B cell (primary cell): ENCODE results near the gene DNAAF3. TPM values are rescaled to one million over a fixed set of nuclear protein-coding genes. Genes with fewer than 3 reads are reported as not detected.

Source experiments
- ATAC-seq: fragments of 200-7000 bp; cut with Tn5 transposase; one replicate; pipeline ENCODE4 v1.10.0; 2021; ENCODE audit warnings: low read depth, mild to moderate bottlenecking, moderate number of reproducible peaks, moderate library complexity
- CTCF ChIA-PET: fragments of 350-600 bp; sonication (Branson Sonifier 250); formaldehyde crosslinking; loops from one replicate; lab custom pipeline; 2021; ENCODE audit warnings: antibody characterized with exemption, inconsistent platforms; lab: Charles Lee
- POLR2A ChIA-PET: fragments of 350-600 bp; sonication (Branson Sonifier 250); formaldehyde crosslinking; loops from one replicate; lab custom pipeline; 2021; ENCODE audit warnings: antibody characterized with exemption; lab: Charles Lee
- DNase-seq: peaks from one replicate; pipeline ENCODE4 v3.0.0; 2013
- H2AFZ ChIP-seq: 2 replicates; pipeline ENCODE4 v1.6.1; 2012; ENCODE audit warnings: mild to moderate bottlenecking, low read depth, low read length; ENCODE audit not compliant: insufficient read depth, poor library complexity, severe bottlenecking
- H3K27ac ChIP-seq, 2 donors: 1 replicate in 1 of 2; 2 replicates in 1 of 2; pipeline ENCODE4 v1.5.1; 2012 to 2013; ENCODE audit warnings: low read length in 2 of 2, mild to moderate bottlenecking in 2 of 2, moderate library complexity in 1 of 2
- H3K27me3 ChIP-seq, 4 experiments: fragments of 200-600 bp in 1 of 4; sonication (generic) in 1 of 4; replicated peaks in 1 of 4; 1 replicate in 2 of 4; 2 replicates in 2 of 4; pipeline versions ENCODE4 v1.6.1 to v1.7.0; 2013 to 2016; ENCODE audit warnings: low read length in 3 of 4, mild to moderate bottlenecking in 2 of 4, mixed read lengths in 1 of 4, moderate library complexity in 1 of 4; ENCODE audit not compliant: insufficient read depth in 4 of 4, control insufficient read depth in 3 of 4; ENCODE audit errors: control extremely low read depth in 1 of 4
- H3K36me3 ChIP-seq, 2 experiments: replicated peaks in 1 of 2; 1 replicate in 1 of 2; 2 replicates in 1 of 2; pipeline versions ENCODE4 v1.6.1 to v1.7.1; 2013; ENCODE audit warnings: low read length in 1 of 2; ENCODE audit not compliant: insufficient read depth in 2 of 2, control insufficient read depth in 1 of 2; ENCODE audit errors: control extremely low read depth in 1 of 2, extremely low read depth in 1 of 2
- H3K4me1 ChIP-seq, 2 donors: fragments of 200-600 bp in 1 of 2; sonication (generic) in 1 of 2; 1 replicate in 1 of 2; 2 replicates in 1 of 2; pipeline versions ENCODE4 v1.5.1 to v1.6.1; 2013 to 2017; ENCODE audit warnings: low read length in 2 of 2; ENCODE audit not compliant: control insufficient read depth in 2 of 2, insufficient read depth in 2 of 2
- H3K4me2 ChIP-seq: replicated peaks from 2 replicates; pipeline ENCODE3; 2012; ENCODE audit warnings: mild to moderate bottlenecking, low read depth, low read length; ENCODE audit not compliant: poor library complexity, severe bottlenecking
- H3K4me3 ChIP-seq, 5 experiments: fragments of 200-600 bp in 1 of 5; sonication (generic) in 1 of 5; 1 replicate in 3 of 5; 2 replicates in 2 of 5; pipeline versions ENCODE4 v1.5.1 to v1.7.0; 2011 to 2016; ENCODE audit warnings: low read length in 4 of 5, mild to moderate bottlenecking in 4 of 5, low read depth in 2 of 5, control low read depth in 1 of 5, moderate library complexity in 1 of 5; ENCODE audit not compliant: insufficient read depth in 1 of 5; ENCODE audit errors: control extremely low read depth in 1 of 5, extremely low read depth in 1 of 5
- H3K79me2 ChIP-seq: fragments of 200-600 bp; sonication (generic); one replicate; pipeline ENCODE4 v1.6.0; 2016; ENCODE audit warnings: low read length; ENCODE audit not compliant: control insufficient read depth, insufficient read depth
- H3K9ac ChIP-seq: fragments of 200-600 bp; sonication (generic); 2 replicates; pipeline ENCODE4 v1.6.1; 2017; ENCODE audit warnings: mild to moderate bottlenecking, low read length, moderate library complexity
- H3K9me3 ChIP-seq, 3 donors: one replicate each; pipeline versions ENCODE4 v1.6.1 to v1.7.1; 2013; ENCODE audit warnings: low read length in 2 of 3; ENCODE audit not compliant: control insufficient read depth in 2 of 3, insufficient read depth in 1 of 3; ENCODE audit errors: control extremely low read depth in 1 of 3
- H4K20me1 ChIP-seq: 2 replicates; pipeline ENCODE4 v1.6.0; 2012; ENCODE audit warnings: mild to moderate bottlenecking, low read length; ENCODE audit not compliant: insufficient read depth, control insufficient read depth, poor library complexity, severe bottlenecking
- H3K27ac Mint-ChIP-seq: one replicate; pipeline ENCODE4 v1.8.0; 2021; ENCODE audit warnings: mixed read lengths
- H3K27me3 Mint-ChIP-seq: one replicate; pipeline ENCODE4 v1.8.0; 2021; ENCODE audit warnings: mixed read lengths
- H3K4me1 Mint-ChIP-seq: one replicate; pipeline ENCODE4 v1.8.0; 2021; ENCODE audit warnings: mixed read lengths
- H3K4me3 Mint-ChIP-seq: one replicate; pipeline ENCODE4 v1.8.0; 2021; ENCODE audit warnings: mixed read lengths
- H3K9me3 Mint-ChIP-seq: one replicate; pipeline ENCODE4 v1.8.0; 2022; ENCODE audit warnings: mixed read lengths; ENCODE audit not compliant: insufficient read depth
- EZH2 ChIP-seq: IDR thresholded peaks from 2 replicates; pipeline ENCODE4 v1.6.1; 2012; ENCODE audit warnings: borderline replicate concordance, low read depth, mild to moderate bottlenecking, moderate library complexity, low read length; ENCODE audit not compliant: insufficient read depth, poor library complexity, severe bottlenecking
- WGBS: methylation state at CpG from one replicate; pipeline ENCODE4 v1.1.5; 2013; ENCODE audit warnings: missing lambda C conversion rate; ENCODE audit not compliant: insufficient coverage; 5-methylcytosine and 5-hydroxymethylcytosine counted together
- intact Hi-C: fragments of 100-400 bp; cut with micrococcal nuclease; formaldehyde crosslinking; loops from one replicate; pipeline ENCODE4 v1.10.0; 2022
- polyA plus RNA-seq: library from polyadenylated mRNA; depleted of rRNA; stranded (reverse); fragments of >200 nt; gene quantifications from 2 replicates; pipeline ENCODE4 v1.2.3, GENCODE V29; 2012
- total RNA-seq, 2 donors: library from RNA; stranded (reverse); fragments of 120-200 nt in 1 of 2; gene quantifications; 1 replicate in 1 of 2; 2 replicates in 1 of 2; pipeline versions ENCODE4 v1.2.3 to v1.2.4, GENCODE V29; 2013 to 2022
- TF ChIP-seq, protein P1 (sequence below): fragments of 200-600 bp; IDR thresholded peaks from one replicate; pipeline ENCODE4 v1.8.0; 2022; ENCODE audit warnings: antibody characterized with exemption, mild to moderate bottlenecking

The DNAAF3 gene
- total and polyA plus RNA-seq, 2 donors (not counting 1 experiment from before 2014, with no cell fraction given) = not detected

GRCh38 chr19:55119053-55119452, 47.4 kb downstream of the DNAAF3 start:
- H3K27ac ChIP-seq = no peak overlapping the region
- no peak overlapping the region for H2AFZ ChIP-seq
- H3K27ac Mint-ChIP-seq = no peak overlapping the region
- CTCF ChIA-PET = interaction anchor here (1.8 kb wide), 1 partner anchor 22 kb away, joined by 10 read pairs; no protein-coding TSS in a partner anchor
- POLR2A ChIA-PET = interaction anchor here (0.7 kb wide), 1 partner anchor 18 kb away, joined by 3 read pairs; no protein-coding TSS in a partner anchor
- H3K27me3 ChIP-seq = no peaks in the 10 kb centered on the region
- DNase-seq (no peak), ATAC-seq (no peak)
- H3K27me3 Mint-ChIP-seq = peaks cover 16% of the 10 kb centered on the region
- intact Hi-C loops = loop anchor here (5.0 to 10.0 kb wide), 4 partner anchors 114 to 1004 kb away; partner anchors contain the start of genes EPN1, PRPF31 and TFPT
- H3K4me3 Mint-ChIP-seq = peak overlapping the region; percentile 98
- WGBS = 87% methylated on average over 11 of the region's 14 CpGs
- no peak overlapping the region for H3K4me3 ChIP-seq
- no peak overlapping the region for H3K4me2 ChIP-seq
- TF ChIP-seq, protein P1, sequence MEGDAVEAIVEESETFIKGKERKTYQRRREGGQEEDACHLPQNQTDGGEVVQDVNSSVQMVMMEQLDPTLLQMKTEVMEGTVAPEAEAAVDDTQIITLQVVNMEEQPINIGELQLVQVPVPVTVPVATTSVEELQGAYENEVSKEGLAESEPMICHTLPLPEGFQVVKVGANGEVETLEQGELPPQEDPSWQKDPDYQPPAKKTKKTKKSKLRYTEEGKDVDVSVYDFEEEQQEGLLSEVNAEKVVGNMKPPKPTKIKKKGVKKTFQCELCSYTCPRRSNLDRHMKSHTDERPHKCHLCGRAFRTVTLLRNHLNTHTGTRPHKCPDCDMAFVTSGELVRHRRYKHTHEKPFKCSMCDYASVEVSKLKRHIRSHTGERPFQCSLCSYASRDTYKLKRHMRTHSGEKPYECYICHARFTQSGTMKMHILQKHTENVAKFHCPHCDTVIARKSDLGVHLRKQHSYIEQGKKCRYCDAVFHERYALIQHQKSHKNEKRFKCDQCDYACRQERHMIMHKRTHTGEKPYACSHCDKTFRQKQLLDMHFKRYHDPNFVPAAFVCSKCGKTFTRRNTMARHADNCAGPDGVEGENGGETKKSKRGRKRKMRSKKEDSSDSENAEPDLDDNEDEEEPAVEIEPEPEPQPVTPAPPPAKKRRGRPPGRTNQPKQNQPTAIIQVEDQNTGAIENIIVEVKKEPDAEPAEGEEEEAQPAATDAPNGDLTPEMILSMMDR = no peak
- no peak for TF ChIP-seq EZH2
- H3K4me1 Mint-ChIP-seq = peaks cover 41% of the 10 kb centered on the region
- H3K36me3 ChIP-seq = no peaks in the 10 kb centered on the region
- H3K9ac ChIP-seq = no peak overlapping the region
- peaks cover 12 to 30% of the 10 kb centered on the region in 2 donors for H3K4me1 ChIP-seq
- no peaks in the 10 kb centered on the region for H3K9me3 ChIP-seq
- H3K79me2 ChIP-seq = peaks cover 32% of the 10 kb centered on the region
- H4K20me1 ChIP-seq = peaks cover 30% of the 10 kb centered on the region
- H3K9me3 Mint-ChIP-seq = no peaks in the 10 kb centered on the region

GRCh38 chr19:55118401-55118991, 47.9 kb downstream of the DNAAF3 start:
- no peaks in the 10 kb centered on the region for H3K27me3 ChIP-seq
- H3K4me3 Mint-ChIP-seq = peak overlapping the region; percentile 98
- no peak for ATAC-seq
- no peak overlapping the region for H3K27ac ChIP-seq
- peaks cover 44% of the 10 kb centered on the region for H3K4me1 Mint-ChIP-seq
- peak overlapping the region; percentile 42 to 83 (median 63) for H3K4me3 ChIP-seq
- H3K79me2 ChIP-seq = peaks cover 36% of the 10 kb centered on the region
- no peaks in the 10 kb centered on the region for H3K9me3 ChIP-seq
- ChIA-PET CTCF (interaction anchor here (0.7 to 1.8 kb wide), 3 partner anchors 22 to 396 kb away, joined by 3 to 10 read pairs (median 3); no protein-coding TSS in a partner anchor), POLR2A (interaction anchor here (1.1 to 1.2 kb wide), 2 partner anchors 31 to 481 kb away, joined by 3 read pairs; partner anchors contain the start of gene FIZ1)
- H3K9ac ChIP-seq = peak overlapping the region; percentile 82
- H3K4me1 ChIP-seq = peaks cover 12 to 35% of the 10 kb centered on the region in 2 donors
- H4K20me1 ChIP-seq = peaks cover 36% of the 10 kb centered on the region
- peaks cover 10% of the 10 kb centered on the region for H3K27me3 Mint-ChIP-seq
- no peak for DNase-seq
- no peak overlapping the region for H3K27ac Mint-ChIP-seq
- intact Hi-C loops = loop anchor here (5.0 to 10.0 kb wide), 4 partner anchors 114 to 1004 kb away; partner anchors contain the start of genes EPN1, PRPF31 and TFPT
- WGBS = 34% methylated on average over 20 of the region's 22 CpGs
- H3K36me3 ChIP-seq = no peaks in the 10 kb centered on the region
- no peak for TF ChIP-seq EZH2
- H3K9me3 Mint-ChIP-seq = no peaks in the 10 kb centered on the region
- H3K4me2 ChIP-seq = peak overlapping the region; percentile 90
- H2AFZ ChIP-seq = peak overlapping the region; percentile 87
